ENCODE results near the gene TMEM250. TPM values are rescaled to one million over a fixed set of nuclear protein-coding genes. Genes with fewer than 3 reads are reported as not detected.

The TMEM250 gene
- total and polyA plus RNA-seq, 4 donors: 6.7 to 19.5 (median 17.2) TPM

GRCh38 chr9:136163248-136163850 lies 44.7 kb upstream of the TMEM250 start:
- no peak for DNase-seq (ENCODE audit: low spot score)
- H3K36me3 ChIP-seq (ENCODE audit: control insufficient read depth in 4 of 4, insufficient read depth in 3 of 4, low read depth in 1 of 4, low read length in 3 of 4): no peaks in the 10 kb centered on the region
- 80% methylated on average over 1 of the region's 1 CpG for WGBS
- no peaks in the 10 kb centered on the region for H3K27me3 ChIP-seq (ENCODE audit: control insufficient read depth in 4 of 4, insufficient read depth in 4 of 4, low read length in 3 of 4)
- no peak for TF ChIP-seq NR2F2 (IDR thresholded peaks at IDR 0.05)
- TF ChIP-seq HNF4G (IDR thresholded peaks at IDR 0.05): no peak
- TF ChIP-seq GABPA (IDR thresholded peaks at IDR 0.05 in 1 of 2, conservative IDR thresholded peaks at IDR 0.05 in 1 of 2): no peak
- no peak for TF ChIP-seq HNF4A (conservative IDR thresholded peaks at IDR 0.05)
- no peak for TF ChIP-seq REST (IDR thresholded peaks at IDR 0.05)
- TF ChIP-seq, protein P1, sequence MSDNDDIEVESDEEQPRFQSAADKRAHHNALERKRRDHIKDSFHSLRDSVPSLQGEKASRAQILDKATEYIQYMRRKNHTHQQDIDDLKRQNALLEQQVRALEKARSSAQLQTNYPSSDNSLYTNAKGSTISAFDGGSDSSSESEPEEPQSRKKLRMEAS (IDR thresholded peaks at IDR 0.05): no peak
- TF ChIP-seq YY1 (IDR thresholded peaks at IDR 0.05): no peak
- TF ChIP-seq, protein P2, sequence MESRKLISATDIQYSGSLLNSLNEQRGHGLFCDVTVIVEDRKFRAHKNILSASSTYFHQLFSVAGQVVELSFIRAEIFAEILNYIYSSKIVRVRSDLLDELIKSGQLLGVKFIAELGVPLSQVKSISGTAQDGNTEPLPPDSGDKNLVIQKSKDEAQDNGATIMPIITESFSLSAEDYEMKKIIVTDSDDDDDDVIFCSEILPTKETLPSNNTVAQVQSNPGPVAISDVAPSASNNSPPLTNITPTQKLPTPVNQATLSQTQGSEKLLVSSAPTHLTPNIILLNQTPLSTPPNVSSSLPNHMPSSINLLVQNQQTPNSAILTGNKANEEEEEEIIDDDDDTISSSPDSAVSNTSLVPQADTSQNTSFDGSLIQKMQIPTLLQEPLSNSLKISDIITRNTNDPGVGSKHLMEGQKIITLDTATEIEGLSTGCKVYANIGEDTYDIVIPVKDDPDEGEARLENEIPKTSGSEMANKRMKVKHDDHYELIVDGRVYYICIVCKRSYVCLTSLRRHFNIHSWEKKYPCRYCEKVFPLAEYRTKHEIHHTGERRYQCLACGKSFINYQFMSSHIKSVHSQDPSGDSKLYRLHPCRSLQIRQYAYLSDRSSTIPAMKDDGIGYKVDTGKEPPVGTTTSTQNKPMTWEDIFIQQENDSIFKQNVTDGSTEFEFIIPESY (IDR thresholded peaks at IDR 0.05): no peak
- no peak for TF ChIP-seq TAF1 (conservative IDR thresholded peaks at IDR 0.05)
- TF ChIP-seq EGR1 (IDR thresholded peaks at IDR 0.05; ENCODE audit: low read depth in 2 of 2): no peak
- no peak for TF ChIP-seq ATF3 (IDR thresholded peaks at IDR 0.05)
- no peak for TF ChIP-seq FOXA2 (IDR thresholded peaks at IDR 0.05)
- no peak for TF ChIP-seq RAD21 (IDR thresholded peaks at IDR 0.05)
- no peak for TF ChIP-seq FOXA1 (IDR thresholded peaks at IDR 0.05)
- TF ChIP-seq SP1 (IDR thresholded peaks at IDR 0.05): no peak
- no peak for TF ChIP-seq JUND (IDR thresholded peaks at IDR 0.05)
- TF ChIP-seq RXRA (IDR thresholded peaks at IDR 0.05): no peak
- TF ChIP-seq, protein P3, sequence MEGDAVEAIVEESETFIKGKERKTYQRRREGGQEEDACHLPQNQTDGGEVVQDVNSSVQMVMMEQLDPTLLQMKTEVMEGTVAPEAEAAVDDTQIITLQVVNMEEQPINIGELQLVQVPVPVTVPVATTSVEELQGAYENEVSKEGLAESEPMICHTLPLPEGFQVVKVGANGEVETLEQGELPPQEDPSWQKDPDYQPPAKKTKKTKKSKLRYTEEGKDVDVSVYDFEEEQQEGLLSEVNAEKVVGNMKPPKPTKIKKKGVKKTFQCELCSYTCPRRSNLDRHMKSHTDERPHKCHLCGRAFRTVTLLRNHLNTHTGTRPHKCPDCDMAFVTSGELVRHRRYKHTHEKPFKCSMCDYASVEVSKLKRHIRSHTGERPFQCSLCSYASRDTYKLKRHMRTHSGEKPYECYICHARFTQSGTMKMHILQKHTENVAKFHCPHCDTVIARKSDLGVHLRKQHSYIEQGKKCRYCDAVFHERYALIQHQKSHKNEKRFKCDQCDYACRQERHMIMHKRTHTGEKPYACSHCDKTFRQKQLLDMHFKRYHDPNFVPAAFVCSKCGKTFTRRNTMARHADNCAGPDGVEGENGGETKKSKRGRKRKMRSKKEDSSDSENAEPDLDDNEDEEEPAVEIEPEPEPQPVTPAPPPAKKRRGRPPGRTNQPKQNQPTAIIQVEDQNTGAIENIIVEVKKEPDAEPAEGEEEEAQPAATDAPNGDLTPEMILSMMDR (IDR thresholded peaks at IDR 0.05; ENCODE audit: low read depth, low read length, missing input control): no peak
- H3K4me3 ChIP-seq (ENCODE audit: low read depth in 1 of 3, low read length in 3 of 3): no peak overlapping the region
- H3K9me3 ChIP-seq (ENCODE audit: control insufficient read depth in 4 of 4, low read length in 3 of 4): no peaks in the 10 kb centered on the region
- no peak overlapping the region for H3K9ac ChIP-seq (ENCODE audit: low read depth in 1 of 2, low read length in 2 of 2)
- H3K27ac ChIP-seq (ENCODE audit: low read depth in 1 of 2, low read length in 2 of 2): no peak overlapping the region
- no peaks in the 10 kb centered on the region for H3K4me1 ChIP-seq (ENCODE audit: control insufficient read depth in 4 of 4, insufficient read depth in 4 of 4, low read length in 3 of 4)

Data from liver (tissue), 9 donors.